ENCODE measurements around the gene PGLYRP1.
A peak's percentile ranks its signal among the peaks of the same experiment; 100 is the strongest.

Gene PGLYRP1

DNA sequence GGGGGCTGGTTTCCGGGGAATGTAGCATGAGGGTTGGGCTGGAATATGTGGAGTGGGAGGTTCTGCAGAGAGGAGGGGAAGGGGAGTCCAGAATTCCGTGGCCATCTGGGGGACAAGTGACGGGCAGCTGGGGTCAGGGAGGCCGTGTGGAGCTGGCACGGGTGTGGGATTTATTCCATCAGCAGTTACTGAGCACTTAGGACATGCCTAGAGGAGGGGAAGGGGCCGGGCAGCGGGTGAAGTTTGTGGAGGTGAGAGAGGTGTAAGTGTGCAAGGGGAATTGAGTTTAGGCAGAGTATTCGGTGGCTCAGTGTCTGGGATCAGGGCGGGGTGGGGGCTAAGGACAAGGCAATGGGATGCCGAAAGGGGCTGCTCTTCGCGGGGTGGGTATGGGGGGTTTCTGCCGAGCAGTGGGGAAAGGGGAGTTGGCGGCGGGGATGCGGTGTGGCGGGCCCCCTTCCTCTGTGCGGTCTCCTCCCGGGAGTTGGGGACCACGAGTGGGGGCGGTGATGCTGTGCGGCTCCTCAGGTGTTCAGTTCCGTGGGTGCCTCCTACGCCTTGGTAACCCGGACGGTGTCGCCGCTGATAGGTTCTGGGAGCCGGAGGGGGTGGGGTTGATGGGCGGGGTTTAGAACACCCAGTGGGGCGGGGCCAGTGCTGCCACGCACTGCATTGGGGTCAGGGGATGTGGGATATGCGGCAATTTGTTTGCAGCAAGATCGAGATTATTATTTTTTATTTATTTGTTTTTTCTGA is 22.2 kb downstream of the PGLYRP1 start:
- TF ChIP-seq, protein P1, sequence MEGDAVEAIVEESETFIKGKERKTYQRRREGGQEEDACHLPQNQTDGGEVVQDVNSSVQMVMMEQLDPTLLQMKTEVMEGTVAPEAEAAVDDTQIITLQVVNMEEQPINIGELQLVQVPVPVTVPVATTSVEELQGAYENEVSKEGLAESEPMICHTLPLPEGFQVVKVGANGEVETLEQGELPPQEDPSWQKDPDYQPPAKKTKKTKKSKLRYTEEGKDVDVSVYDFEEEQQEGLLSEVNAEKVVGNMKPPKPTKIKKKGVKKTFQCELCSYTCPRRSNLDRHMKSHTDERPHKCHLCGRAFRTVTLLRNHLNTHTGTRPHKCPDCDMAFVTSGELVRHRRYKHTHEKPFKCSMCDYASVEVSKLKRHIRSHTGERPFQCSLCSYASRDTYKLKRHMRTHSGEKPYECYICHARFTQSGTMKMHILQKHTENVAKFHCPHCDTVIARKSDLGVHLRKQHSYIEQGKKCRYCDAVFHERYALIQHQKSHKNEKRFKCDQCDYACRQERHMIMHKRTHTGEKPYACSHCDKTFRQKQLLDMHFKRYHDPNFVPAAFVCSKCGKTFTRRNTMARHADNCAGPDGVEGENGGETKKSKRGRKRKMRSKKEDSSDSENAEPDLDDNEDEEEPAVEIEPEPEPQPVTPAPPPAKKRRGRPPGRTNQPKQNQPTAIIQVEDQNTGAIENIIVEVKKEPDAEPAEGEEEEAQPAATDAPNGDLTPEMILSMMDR (IDR thresholded peaks at IDR 0.05; ENCODE audit: low read depth, low read length) = no peak
- H3K4me3 ChIP-seq (ENCODE audit: low read depth, low read length) = no peak overlapping the region

DNA sequence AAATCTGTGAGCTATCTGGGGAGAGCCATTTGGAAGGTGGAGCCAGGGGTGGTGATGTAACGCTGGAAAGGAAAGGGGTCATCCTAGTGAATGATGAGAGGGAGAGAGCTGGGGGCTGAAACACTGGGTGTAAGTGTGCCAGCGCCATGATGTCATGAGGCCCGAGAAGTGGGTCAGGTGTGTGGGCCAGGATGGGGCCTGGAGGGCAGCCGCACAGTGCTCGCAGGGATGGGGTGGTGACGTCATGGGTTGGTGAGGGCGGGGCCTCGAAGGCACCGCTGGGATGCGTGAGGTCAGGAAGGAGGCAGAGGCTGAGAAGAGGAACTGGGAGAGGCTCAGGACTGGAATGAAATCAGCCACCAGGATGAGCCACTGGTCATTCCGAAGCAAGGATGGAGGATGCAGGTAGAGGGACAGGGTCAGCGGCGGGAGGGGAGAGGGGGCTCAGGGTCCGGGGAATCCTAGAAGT is 23.2 kb downstream of the PGLYRP1 start:
- no peak overlapping the region for H3K4me3 ChIP-seq (ENCODE audit: low read depth, low read length)
- TF ChIP-seq, protein P1 (IDR thresholded peaks at IDR 0.05; ENCODE audit: low read depth, low read length) = no peak

DNA sequence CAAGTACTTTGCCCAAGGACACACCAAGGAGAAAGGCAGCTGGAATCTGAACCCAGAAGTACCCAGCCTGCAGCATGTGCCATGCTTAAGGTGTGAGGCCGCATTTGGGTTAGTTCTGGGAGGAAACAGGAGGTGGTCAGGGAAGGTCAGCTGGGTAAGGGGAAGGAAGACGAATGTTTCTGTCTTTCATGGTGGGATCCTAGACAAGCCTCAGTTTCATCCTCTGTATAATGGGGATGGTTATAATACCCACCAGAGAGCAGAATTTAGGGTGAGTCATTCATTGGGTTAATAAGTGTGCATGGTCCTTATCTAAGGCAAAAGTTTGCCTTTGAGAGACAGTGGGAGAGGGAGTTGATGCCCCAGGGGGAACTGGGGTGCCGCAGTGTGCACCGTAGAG is 24.0 kb downstream of the PGLYRP1 start:
- TF ChIP-seq, protein P1 (IDR thresholded peaks at IDR 0.05; ENCODE audit: low read depth, low read length) = no peak
- no peak overlapping the region for H3K4me3 ChIP-seq (ENCODE audit: low read depth, low read length)

DNA sequence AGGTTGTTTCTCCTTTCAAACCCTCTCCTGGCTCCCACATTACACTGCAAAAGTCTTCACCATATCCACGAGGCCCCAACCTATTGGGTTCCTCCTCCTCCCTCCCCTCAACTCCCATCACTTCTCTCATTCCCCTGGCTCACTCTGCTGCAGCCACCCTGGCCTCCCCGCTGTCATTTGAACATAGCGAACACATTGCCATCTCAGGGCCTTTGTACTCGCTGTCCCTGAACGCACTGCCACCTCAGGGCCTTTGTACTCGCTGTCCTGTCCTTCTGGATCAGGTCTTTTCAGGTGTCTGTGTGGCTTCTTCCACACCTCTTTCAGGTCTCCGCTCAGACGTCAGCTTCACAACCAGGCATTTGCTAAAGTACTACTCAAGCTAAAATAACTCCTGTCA is 25.9 kb downstream of the PGLYRP1 start:
- no peak overlapping the region for H3K4me3 ChIP-seq (ENCODE audit: low read depth, low read length)
- TF ChIP-seq, protein P1 (IDR thresholded peaks at IDR 0.05; ENCODE audit: low read depth, low read length) = no peak

DNA sequence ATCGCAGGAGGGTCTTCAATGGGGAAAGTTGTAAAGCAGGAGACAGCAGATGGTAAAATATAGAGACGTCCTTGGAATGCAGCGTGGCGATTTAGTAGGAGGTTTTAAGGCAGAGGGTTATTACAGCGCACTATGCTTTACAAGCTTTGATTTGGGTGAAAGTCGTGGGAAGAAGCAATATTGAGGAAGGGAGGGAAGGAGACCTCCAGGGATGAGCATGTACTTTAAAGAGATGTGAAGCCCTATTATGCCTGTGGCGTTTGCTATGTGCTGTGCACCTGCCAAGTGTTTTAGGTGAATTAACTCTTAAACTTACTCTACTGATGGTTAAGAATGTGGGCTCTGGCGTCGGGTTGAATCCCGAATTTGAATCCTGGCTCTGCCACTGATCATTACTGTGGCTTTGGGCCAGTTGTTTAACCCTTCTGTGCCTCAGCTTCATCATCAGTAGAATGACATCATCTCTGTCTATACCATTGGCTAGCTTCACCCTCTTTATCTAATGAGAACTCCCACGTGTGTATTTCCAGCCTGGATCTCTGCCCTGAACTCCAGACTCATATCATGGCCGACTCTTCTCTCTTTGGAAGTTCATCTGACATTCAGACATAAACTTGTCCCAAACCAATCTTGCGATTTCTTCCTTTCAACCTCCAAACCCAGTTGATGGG is 27.0 kb downstream of the PGLYRP1 start:
- H3K4me3 ChIP-seq (ENCODE audit: low read depth, low read length) = peak overlapping the region; percentile 89
- TF ChIP-seq, protein P1 (IDR thresholded peaks at IDR 0.05; ENCODE audit: low read depth, low read length) = no peak

DNA sequence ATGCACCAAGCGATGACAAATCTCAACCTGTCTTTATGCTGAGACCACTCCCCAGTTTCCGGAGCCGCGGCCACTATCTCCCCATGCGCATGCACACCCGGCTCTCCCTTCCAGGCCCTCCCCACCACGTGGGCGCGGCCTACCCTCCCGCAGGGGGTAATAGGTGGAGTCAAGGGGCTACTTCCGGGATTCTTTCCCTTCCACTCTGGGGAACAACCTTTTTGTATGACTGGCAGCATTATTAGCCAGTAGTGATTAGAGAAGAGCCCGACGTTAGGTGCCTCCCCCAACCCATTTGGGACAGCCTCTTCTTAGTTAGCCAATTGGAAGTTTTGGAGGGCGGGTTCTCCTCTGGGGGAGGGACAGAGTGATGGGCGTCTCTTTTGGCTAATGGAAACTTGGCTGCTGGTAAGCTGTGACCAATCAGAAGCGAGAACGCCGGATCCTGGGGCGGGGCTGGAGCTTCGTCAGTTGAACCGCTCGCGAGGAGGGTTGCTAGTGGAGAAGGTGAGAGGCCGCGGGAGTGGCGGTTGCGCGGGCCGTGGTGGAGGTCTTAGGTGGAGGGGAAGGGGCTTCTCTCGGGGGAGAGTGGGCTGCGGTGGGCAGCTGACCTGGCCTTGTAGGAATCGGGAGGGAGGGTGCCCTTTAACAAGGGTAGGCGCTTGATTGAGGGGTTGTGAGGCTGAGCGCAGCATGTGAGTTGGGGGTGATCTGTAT is 27.7 kb downstream of the PGLYRP1 start, which contains the start of gene CCDC61:
Gene CCDC61, plus strand, starts transcription at position 470 of the 717 bp plus-strand sequence. CDS start 7,552 bp downstream, outside the sequence.
- TF ChIP-seq, protein P1 (IDR thresholded peaks at IDR 0.05; ENCODE audit: low read depth, low read length) = no peak
- peak within 1 kb of the TSS; percentile 89 for H3K4me3 ChIP-seq (ENCODE audit: low read depth, low read length)

Data from WI38 (cell line).